ENCODE results near the gene NAE1. TPM values are rescaled to one million over a fixed set of nuclear protein-coding genes. Genes with fewer than 3 reads are reported as not detected.

Gene NAE1
- total RNA-seq, 1 donor from 2014 or later: 37.4 TPM

DNA sequence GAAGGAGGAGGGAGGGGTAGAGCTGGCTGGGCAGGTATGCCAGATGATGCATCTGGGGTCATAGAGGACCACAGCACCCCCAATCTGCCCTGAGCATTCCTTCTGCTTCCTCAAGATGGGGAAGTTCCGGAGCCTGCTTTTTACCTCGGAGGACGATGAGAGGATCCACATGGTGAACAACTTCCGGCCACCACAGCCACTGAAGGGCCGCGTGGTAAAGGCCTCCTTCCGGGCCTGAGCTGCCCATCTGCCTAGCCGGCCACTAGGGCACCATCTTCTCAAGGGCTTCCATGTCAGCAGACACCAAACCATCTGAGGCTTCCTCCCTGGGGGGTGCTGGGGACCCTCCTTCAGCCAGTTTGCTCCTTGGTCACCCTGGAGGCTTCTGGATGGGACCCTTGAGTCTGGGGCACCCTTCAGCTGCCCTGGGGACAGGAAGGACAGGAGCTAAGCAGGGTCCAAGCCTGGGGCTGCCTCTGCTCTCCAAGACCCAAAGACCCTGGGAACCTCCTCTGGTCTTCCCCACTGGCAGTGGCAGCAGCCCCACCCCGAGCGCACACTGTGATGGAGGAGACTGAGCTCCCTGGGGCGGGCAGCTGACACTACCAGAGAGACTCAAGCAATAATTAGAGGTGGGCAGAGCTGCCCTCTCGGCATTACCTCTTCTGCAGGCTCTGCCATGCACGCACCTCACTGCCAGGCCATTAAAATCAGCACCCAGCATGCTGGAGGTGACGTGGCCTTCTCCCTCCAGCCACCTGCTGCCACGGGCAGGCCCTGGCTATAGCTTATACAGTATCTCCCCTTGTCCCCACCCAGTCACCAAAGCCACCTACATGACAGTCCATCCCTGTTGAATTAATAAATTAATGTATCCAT is 22.7 kb upstream of the NAE1 start:
- H3K4me1 ChIP-seq: no peaks in the 10 kb centered on the region
- H3K4me3 ChIP-seq: no peak overlapping the region
- no peaks in the 10 kb centered on the region for H3K9me3 ChIP-seq
- no peak for TF ChIP-seq CTCF (IDR thresholded peaks at IDR 0.05)
- no peak for DNase-seq
- H3K36me3 ChIP-seq: no peaks in the 10 kb centered on the region
- no peak for ATAC-seq
- H3K27ac ChIP-seq: no peak overlapping the region
- no peaks in the 10 kb centered on the region for H3K27me3 ChIP-seq (ENCODE audit: low read depth)
- intact Hi-C loops (cut with DNase I): no loop called here

DNA sequence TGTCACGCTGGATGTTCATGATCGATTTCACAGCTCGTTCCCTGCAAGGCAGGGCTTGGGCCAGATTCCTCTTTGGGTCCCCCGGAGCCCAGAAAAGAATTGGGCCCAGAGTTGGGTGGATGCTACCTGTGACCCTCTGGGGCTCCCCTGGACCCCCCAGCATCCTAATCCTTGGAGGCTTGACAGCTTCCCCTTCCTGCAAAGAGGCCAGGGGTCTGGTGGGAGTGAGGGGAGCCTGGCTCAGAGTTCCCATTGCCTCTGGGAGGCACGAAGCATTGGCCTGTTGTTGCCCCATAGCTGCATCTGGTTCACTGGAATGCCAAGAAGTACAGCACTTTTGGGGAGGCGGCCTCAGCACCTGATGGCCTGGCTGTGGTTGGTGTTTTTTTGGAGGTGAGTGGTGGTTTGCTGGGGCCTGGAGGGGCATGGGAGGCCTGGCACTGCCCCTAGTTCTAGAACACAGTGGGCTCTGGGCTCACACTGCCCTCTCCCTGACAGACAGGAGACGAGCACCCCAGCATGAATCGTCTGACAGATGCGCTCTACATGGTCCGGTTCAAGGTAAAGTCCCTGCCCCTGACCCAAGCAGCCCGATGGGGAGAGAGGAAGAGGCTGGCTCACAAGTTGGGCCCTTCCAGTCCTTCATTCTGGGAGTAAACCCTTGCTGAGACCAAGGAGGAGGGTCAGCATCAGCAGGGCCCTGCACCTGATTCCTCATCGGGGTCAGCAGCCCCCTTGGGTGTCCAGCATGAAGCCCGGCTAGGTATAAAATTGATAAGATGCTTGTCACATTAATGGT is 20.6 kb upstream of the NAE1 start:
- ATAC-seq (no peak), DNase-seq (no peak)
- Histone ChIP-seq H3K9me3 (no peaks in the 10 kb centered on the region), H3K27me3 (ENCODE audit: low read depth) (no peaks in the 10 kb centered on the region), H3K36me3 (no peaks in the 10 kb centered on the region), H3K4me1 (no peaks in the 10 kb centered on the region), H3K27ac (no peak overlapping the region), H3K4me3 (no peak overlapping the region)
- intact Hi-C loops (cut with DNase I): no loop called here
- TF ChIP-seq CTCF (IDR thresholded peaks at IDR 0.05): no peak

DNA sequence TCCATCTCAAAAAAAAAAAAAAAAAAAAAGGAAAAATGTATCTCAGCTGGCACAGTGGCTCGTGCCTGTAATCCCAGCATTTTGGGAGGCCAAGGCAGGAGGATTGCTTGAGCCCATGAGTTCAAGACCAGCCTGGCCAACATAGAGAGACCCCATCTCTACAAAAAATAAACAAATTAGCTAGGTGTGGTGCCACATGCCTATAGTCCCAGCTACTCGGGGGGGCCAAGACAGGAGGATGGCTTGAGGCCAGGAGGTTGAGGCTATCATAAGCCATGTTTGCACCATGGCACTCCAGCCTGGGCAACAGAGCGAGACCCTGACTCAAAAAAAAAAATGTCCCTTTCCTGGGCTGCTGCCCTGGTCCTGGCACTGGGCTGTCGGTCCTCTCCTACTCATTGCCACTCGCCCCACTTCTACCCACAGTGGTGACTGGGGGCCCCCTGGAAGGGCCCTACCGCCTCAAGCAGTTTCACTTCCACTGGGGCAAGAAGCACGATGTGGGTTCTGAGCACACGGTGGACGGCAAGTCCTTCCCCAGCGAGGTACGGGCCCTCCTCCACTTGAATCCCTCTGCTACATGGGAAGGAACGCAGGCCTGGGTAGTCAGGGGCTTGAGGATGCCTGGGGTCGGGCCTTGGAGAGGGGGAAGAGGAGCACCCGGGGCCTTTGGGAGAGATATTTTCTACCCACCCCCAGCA is 19.5 kb upstream of the NAE1 start:
- no peaks in the 10 kb centered on the region for H3K4me1 ChIP-seq
- no peak overlapping the region for H3K27ac ChIP-seq
- H3K36me3 ChIP-seq: no peaks in the 10 kb centered on the region
- intact Hi-C loops (cut with DNase I): no loop called here
- H3K27me3 ChIP-seq (ENCODE audit: low read depth): peaks cover 6% of the 10 kb centered on the region
- ATAC-seq: no peak
- no peak for DNase-seq
- no peaks in the 10 kb centered on the region for H3K9me3 ChIP-seq
- TF ChIP-seq CTCF (IDR thresholded peaks at IDR 0.05): no peak
- no peak overlapping the region for H3K4me3 ChIP-seq

DNA sequence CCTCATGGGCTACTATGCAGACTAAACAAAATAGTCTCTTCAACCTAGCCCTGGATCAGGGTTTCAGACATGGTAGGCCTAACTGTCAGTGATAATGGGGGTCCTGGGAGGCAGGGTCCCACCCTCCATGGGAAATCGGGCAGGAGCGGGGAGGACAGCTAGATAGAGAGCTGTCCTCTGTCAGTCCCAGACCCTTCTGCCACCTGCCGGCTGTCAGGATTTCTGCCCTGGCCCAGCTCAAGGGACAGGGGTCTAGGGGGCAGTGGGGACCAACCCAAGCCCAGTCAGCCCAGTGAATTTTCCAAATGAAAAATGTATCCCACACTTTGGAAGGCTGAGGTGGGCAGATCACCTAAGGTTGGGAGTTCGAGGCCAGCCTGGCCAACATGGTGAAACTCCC is 18.8 kb upstream of the NAE1 start:
- intact Hi-C loops (cut with DNase I): no loop called here
- no peaks in the 10 kb centered on the region for H3K9me3 ChIP-seq
- no peak overlapping the region for H3K4me3 ChIP-seq
- H3K4me1 ChIP-seq: peaks cover 6% of the 10 kb centered on the region
- no peak for DNase-seq
- H3K27ac ChIP-seq: no peak overlapping the region
- ATAC-seq: no peak
- TF ChIP-seq CTCF (IDR thresholded peaks at IDR 0.05): no peak
- H3K27me3 ChIP-seq (ENCODE audit: low read depth): peaks cover 13% of the 10 kb centered on the region
- no peaks in the 10 kb centered on the region for H3K36me3 ChIP-seq

DNA sequence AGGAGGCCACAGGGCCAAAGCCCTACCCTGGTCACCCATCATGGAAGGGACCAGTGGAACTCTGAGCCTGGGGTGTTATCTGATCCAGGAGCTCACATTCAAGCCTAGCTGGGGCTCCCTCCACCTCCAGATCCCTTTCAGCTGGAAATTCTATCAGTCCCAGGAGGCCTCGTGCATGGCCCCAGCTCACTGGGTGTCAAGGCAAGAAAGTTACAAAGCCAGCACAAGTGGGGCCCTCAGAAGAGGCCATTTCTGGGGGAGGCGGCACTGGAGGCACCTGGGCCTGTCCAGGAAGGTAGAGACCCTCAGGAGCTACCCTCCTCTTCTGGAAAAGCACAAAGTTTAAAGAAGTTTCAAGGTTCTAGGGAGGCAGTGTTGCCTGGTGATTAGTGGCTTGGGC is 18.2 kb upstream of the NAE1 start:
- no peak overlapping the region for H3K27ac ChIP-seq
- ATAC-seq (no peak), DNase-seq (no peak)
- H3K36me3 ChIP-seq: no peaks in the 10 kb centered on the region
- TF ChIP-seq CTCF (IDR thresholded peaks at IDR 0.05): no peak
- H3K4me1 ChIP-seq: peaks cover 12% of the 10 kb centered on the region
- H3K9me3 ChIP-seq: no peaks in the 10 kb centered on the region
- intact Hi-C loops (cut with DNase I): no loop called here
- H3K4me3 ChIP-seq: no peak overlapping the region
- H3K27me3 ChIP-seq (ENCODE audit: low read depth): peaks cover 19% of the 10 kb centered on the region

Measured in lower lobe of right lung (tissue), 2 donors.